HepG2 (cell line): Measurements from ENCODE around the gene ENTPD1.
"Not testable (repeated sequence)": the region's sequence is repeated elsewhere in the genome, so short reads cannot be mapped to it uniquely, and the experiment has no call there.

Source experiments
- CTCF ChIP-seq: sonication (generic); formaldehyde crosslinking; IDR thresholded peaks from 2 replicates; pipeline ENCODE4 v1.5.0; 2020; ENCODE audit warnings: mild to moderate bottlenecking, missing genetic modification reagents, moderate library complexity
- DDIT3 ChIP-seq: sonication (generic); formaldehyde crosslinking; IDR thresholded peaks from 2 replicates; pipeline ENCODE4 v1.4.0; 2020; ENCODE audit warnings: mild to moderate bottlenecking, missing genetic modification reagents
- EP300 ChIP-seq, 3 experiments: sonication (generic) in 1 of 3; formaldehyde crosslinking in 1 of 3; IDR thresholded peaks; 2 replicates each; pipeline versions ENCODE4 v1.5.1 to v1.6.1; 2011 to 2020; ENCODE audit warnings: low read depth in 2 of 3, low read length in 2 of 3, borderline replicate concordance in 1 of 3, improper control_type of control experiment in 1 of 3, mild to moderate bottlenecking in 1 of 3, missing genetic modification reagents in 1 of 3, moderate library complexity in 1 of 3
- NFE2L2 ChIP-seq: fragments of 150-350 bp; IDR thresholded peaks from 2 replicates; pipeline ENCODE4 v1.6.1; 2014; ENCODE audit warnings: low read length
- POLR2A ChIP-seq, 2 experiments: IDR thresholded peaks; 2 replicates each; pipeline ENCODE4 v1.6.1; 2011; ENCODE audit warnings: low read depth in 2 of 2, low read length in 2 of 2, mild to moderate bottlenecking in 1 of 2, moderate library complexity in 1 of 2; ENCODE audit not compliant: insufficient read depth in 1 of 2
- ZNF10 ChIP-seq: sonication (generic); formaldehyde crosslinking; IDR thresholded peaks from 2 replicates; pipeline ENCODE4 v1.4.0; 2020; ENCODE audit warnings: mild to moderate bottlenecking, low read depth, missing genetic modification reagents, borderline replicate concordance
- ZNF121 ChIP-seq: sonication (generic); formaldehyde crosslinking; IDR thresholded peaks from 2 replicates; pipeline ENCODE4 v1.5.0; 2020; ENCODE audit warnings: mild to moderate bottlenecking, missing genetic modification reagents
- ZNF331 ChIP-seq: sonication (generic); formaldehyde crosslinking; IDR thresholded peaks from 2 replicates; pipeline ENCODE4 v1.4.0; 2020; ENCODE audit warnings: missing genetic modification reagents
- ZNF407 ChIP-seq: sonication (generic); formaldehyde crosslinking; IDR thresholded peaks from one replicate; pipeline ENCODE4 v1.5.1; 2020; ENCODE audit warnings: mild to moderate bottlenecking, missing genetic modification reagents; ENCODE audit errors: not compliant biosample characterization
- ZNF766 ChIP-seq: sonication (generic); formaldehyde crosslinking; IDR thresholded peaks from 2 replicates; pipeline ENCODE4 v1.5.0; 2020; ENCODE audit warnings: missing genetic modification reagents, borderline replicate concordance

- TF ChIP-seq POLR2A (IDR thresholded peaks at IDR 0.05; ENCODE audit: insufficient read depth in 1 of 2, low read depth in 2 of 2, low read length in 2 of 2); ZNF407 (CRISPR knock-in tag); CTCF (CRISPR knock-in tag); NFE2L2; ZNF121 (CRISPR knock-in tag); DDIT3 (CRISPR knock-in tag); ZNF331 (CRISPR knock-in tag); ZNF10 (CRISPR knock-in tag); EP300 (IDR thresholded peaks at IDR 0.05; ENCODE audit: low read depth in 2 of 2, low read length in 2 of 2); EP300 (CRISPR knock-in tag; IDR thresholded peaks at IDR 0.05; ENCODE audit: borderline replicate concordance); ZNF766 (CRISPR knock-in tag): not testable (repeated sequence)
These were observed 23.1 kb upstream of the ENTPD1 start for GRCh38 chr10:95732907-95733306.
